AG09309 (cell line): ENCODE results near the gene RP2.

Experiments
- DNase-seq: peaks from one replicate; pipeline ENCODE4 v3.0.0-alpha.2; 2010; ENCODE audit warnings: low read depth
- H3K4me3 ChIP-seq: 2 replicates; pipeline ENCODE4 v1.5.1; 2011; ENCODE audit warnings: mild to moderate bottlenecking, low read depth, low read length, moderate library complexity; ENCODE audit not compliant: control insufficient read depth
- CTCF ChIP-seq: IDR thresholded peaks from 2 replicates; pipeline ENCODE4 v1.5.1; 2011; ENCODE audit warnings: mild to moderate bottlenecking, low read depth, low read length, inconsistent platforms; ENCODE audit not compliant: insufficient read depth, control insufficient read depth; ENCODE audit errors: missing control alignments

The RP2 gene

GRCh38 chrX:46836701-46837557, at the start of gene RP2:
RP2 (plus strand) TSS chrX:46837043; CDS start chrX:46837101, 58 bp downstream.
- TF ChIP-seq CTCF = no peak
- H3K4me3 ChIP-seq = peak within 1 kb of the TSS; percentile 50
- DNase-seq = peak; percentile 66

DNA sequence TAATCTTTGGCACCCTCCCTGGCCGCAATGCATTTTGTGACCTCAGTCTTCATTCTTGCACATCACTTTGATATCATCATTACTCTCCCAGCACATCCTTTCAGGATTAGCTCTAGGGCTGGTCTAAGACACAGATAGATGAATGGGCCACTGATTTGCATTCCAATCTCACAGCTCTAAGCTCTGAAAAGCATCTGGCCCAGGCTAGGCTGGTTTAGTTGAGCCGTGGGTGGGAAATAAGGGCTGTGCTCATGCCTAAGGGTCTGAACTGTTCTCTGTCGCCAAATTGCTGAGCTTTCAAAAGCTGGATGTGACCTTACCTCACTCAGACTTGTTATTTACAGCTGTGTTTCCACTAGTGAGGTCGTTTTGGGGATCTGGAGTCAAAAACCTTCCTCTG, 47.9 kb upstream of the RP2 start:
- H3K4me3 ChIP-seq = no peak overlapping the region
- no peak for DNase-seq
- no peak for TF ChIP-seq CTCF

GRCh38 chrX:46791927-46792809, 44.7 kb upstream of the RP2 start:
- DNase-seq = peak; percentile 81
- TF ChIP-seq CTCF = no peak
- H3K4me3 ChIP-seq = no peak overlapping the region

GRCh38 chrX:46792810-46793188, 44.0 kb upstream of the RP2 start:
- no peak for DNase-seq
- H3K4me3 ChIP-seq = no peak overlapping the region
- TF ChIP-seq CTCF = no peak

DNA sequence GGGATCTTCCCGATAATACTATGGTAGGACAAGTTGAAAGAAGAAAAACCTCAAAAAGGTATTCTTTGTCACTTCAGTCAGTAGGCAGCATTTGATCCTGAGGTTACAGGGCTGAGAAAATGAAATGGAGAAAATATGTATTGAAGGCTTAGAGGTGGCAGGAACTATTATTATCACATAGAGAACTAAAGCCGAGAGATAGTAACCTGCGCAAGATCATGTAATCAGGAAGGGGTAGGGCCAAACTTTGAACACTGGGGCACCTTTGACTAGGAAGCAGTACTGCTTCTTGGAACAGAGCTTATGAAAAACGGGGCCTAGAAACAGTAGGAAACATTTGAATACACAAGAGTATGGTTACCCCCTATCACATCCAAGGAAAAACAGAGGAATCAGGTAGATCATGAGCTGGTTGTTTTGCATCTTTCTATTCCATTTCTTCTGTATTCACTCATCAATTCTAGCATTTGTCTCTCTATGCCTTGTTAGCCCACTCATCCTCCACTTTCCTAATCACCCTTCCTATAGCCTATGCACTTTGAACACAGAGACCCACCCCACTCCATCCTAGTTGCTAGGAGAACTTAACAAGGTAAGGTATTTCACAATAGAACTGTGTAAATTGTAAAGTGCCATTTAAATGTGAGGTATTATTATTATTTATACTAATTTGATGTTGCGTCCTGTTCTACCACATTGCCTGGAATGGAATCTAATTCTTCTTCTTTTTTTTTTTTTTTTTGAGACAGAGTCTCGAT, 43.3 kb upstream of the RP2 start:
- no peak for DNase-seq
- no peak for TF ChIP-seq CTCF
- H3K4me3 ChIP-seq = no peak overlapping the region

DNA sequence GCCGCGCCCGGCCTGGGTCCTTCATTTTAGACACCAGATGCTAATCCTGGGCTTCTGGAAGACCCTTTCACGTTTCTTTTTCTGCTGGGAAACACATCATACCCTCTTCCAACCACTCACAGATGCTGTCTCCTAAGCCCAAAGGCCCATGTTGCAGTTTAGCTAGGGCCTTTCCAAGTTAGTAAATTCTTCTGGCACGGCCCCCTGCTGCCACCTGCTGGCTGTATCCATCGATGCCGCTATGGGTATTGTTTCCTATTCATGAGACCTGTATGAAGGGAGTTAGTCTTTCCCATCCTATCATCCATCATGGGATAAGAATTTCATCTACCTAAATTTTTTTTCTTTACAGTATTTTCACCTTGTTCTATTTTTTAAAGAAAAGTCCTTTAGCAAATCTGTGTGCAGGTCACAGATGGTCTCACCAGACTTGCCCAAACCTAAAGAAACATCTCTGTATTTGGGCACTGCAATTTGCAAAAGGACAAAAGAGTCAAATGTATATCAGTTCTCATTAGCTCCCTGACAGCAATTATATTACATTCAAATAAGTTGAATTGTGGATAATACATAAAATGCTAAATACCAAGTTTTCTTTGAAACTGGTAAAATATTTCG, 40.2 kb upstream of the RP2 start:
- no peak overlapping the region for H3K4me3 ChIP-seq
- peak; percentile 91 for TF ChIP-seq CTCF
- DNase-seq = no peak
